Right lobe of liver (tissue), 4 donors: Measurements from ENCODE around the gene KIRREL2.

ENCODE experiments used
- POLR2A ChIP-seq: fragments of 450-650 bp; IDR thresholded peaks from one replicate; pipeline ENCODE4 v1.6.1; 2017; ENCODE audit warnings: antibody characterized with exemption, mild to moderate bottlenecking
- TF ChIP-seq, protein P1 (sequence below), 4 donors: fragments of 200-600 bp in 3 of 4; fragments of 450-650 bp in 1 of 4; IDR thresholded peaks; one replicate each; pipeline versions ENCODE4 v1.5.1 to v1.8.0; 2016 to 2022; ENCODE audit warnings: antibody characterized with exemption in 4 of 4, mild to moderate bottlenecking in 2 of 4
- donor health status: DM: no; HTN: no; CAD: no.
- donor health status: DM: no; HTN: no; CAD: no.
- donor health status: DM: no; HTN: yes; CAD: no.

DNA sequence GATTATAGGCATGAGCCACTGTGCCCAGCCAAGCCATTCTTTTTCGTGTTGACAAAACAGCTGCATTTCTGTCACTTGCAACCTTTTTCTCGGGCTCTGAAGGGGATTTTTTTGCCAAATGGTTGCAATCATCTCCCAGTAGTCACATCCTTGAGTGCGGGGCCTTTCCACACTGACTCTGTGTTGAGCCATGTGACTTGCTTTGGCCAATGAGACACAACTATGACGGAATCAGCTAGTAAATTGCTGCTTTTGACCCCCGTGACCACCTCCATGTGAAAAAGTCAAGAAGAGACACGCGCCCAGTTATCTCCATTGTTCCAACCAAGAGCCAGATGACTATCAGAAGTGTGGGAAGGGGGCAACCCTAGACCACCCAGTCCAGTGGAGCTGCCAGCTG lies 22.7 kb upstream of the KIRREL2 start:
- TF ChIP-seq, protein P1, sequence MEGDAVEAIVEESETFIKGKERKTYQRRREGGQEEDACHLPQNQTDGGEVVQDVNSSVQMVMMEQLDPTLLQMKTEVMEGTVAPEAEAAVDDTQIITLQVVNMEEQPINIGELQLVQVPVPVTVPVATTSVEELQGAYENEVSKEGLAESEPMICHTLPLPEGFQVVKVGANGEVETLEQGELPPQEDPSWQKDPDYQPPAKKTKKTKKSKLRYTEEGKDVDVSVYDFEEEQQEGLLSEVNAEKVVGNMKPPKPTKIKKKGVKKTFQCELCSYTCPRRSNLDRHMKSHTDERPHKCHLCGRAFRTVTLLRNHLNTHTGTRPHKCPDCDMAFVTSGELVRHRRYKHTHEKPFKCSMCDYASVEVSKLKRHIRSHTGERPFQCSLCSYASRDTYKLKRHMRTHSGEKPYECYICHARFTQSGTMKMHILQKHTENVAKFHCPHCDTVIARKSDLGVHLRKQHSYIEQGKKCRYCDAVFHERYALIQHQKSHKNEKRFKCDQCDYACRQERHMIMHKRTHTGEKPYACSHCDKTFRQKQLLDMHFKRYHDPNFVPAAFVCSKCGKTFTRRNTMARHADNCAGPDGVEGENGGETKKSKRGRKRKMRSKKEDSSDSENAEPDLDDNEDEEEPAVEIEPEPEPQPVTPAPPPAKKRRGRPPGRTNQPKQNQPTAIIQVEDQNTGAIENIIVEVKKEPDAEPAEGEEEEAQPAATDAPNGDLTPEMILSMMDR (IDR thresholded peaks at IDR 0.05), result no peak
- TF ChIP-seq POLR2A, result no peak
